HUES6 (cell line): ENCODE data around the gene CAP1.
"Not testable (repeated sequence)": the region's sequence is repeated elsewhere in the genome, so short reads cannot be mapped to it uniquely, and the experiment has no call there.

Experiments
- H3K27ac ChIP-seq: 2 replicates; pipeline ENCODE4 v1.7.0; 2013; ENCODE audit warnings: low read depth, mild to moderate bottlenecking, low read length, inconsistent platforms
- H3K27me3 ChIP-seq: 2 replicates; pipeline ENCODE4 v1.6.1; 2013; ENCODE audit warnings: low read length; ENCODE audit not compliant: control insufficient read depth, insufficient read depth
- H3K36me3 ChIP-seq: 2 replicates; pipeline ENCODE4 v1.6.1; 2013; ENCODE audit warnings: low read length; ENCODE audit not compliant: control insufficient read depth, insufficient read depth
- H3K4me1 ChIP-seq: 2 replicates; pipeline ENCODE4 v1.6.1; 2013; ENCODE audit warnings: low read length; ENCODE audit not compliant: control insufficient read depth, insufficient read depth
- H3K4me3 ChIP-seq: 2 replicates; pipeline ENCODE4 v1.5.1; 2013; ENCODE audit warnings: low read depth, low read length
- H3K9ac ChIP-seq: one replicate; pipeline ENCODE4 v1.6.1; 2013; ENCODE audit warnings: mild to moderate bottlenecking, low read length
- H3K9me3 ChIP-seq: 2 replicates; pipeline ENCODE4 v1.6.1; 2013; ENCODE audit warnings: low read depth, low read length; ENCODE audit not compliant: control insufficient read depth, insufficient read depth

The CAP1 gene

GRCh38 chr1:40081871-40082270 lies 41.3 kb downstream of the CAP1 start:
- Histone ChIP-seq H3K4me3 (no peak overlapping the region), H3K4me1 (no peaks in the 10 kb centered on the region), H3K27ac (no peak overlapping the region), H3K36me3 (peaks cover 72% of the 10 kb centered on the region), H3K9me3 (no peaks in the 10 kb centered on the region), H3K27me3 (no peaks in the 10 kb centered on the region), H3K9ac (no peak overlapping the region)

DNA sequence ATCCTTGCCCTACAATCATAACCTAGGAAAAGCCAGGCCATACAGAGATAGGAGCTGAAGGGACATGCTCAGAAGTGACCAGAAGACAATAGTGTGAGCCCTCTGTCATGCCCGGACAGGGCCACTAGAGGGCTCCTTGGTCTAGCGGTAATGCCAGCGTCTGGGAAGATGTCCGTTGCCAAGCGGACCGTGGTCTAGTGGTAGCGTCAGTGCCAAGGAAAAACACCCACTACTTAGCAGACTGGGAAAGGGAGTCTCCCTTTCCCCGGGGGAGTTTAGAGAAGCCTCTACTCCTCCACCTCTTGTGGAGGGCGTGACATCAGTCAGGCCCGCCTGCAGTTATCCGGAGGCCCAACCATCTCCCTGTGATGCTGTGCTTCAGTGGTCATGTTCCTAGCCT lies 44.2 kb downstream of the CAP1 start:
- H3K27me3 ChIP-seq, H3K9ac ChIP-seq, H3K4me3 ChIP-seq, H3K27ac ChIP-seq, H3K4me1 ChIP-seq, H3K9me3 ChIP-seq: not testable (repeated sequence)
- H3K36me3 ChIP-seq = peaks cover 74% of the 10 kb centered on the region

GRCh38 chr1:40090652-40091355 lies 50.3 kb downstream of the CAP1 start:
- Histone ChIP-seq H3K27ac (no peak overlapping the region), H3K4me3 (no peak overlapping the region), H3K9me3 (no peaks in the 10 kb centered on the region), H3K9ac (no peak overlapping the region), H3K4me1 (no peaks in the 10 kb centered on the region), H3K36me3 (peaks cover 62% of the 10 kb centered on the region), H3K27me3 (no peaks in the 10 kb centered on the region)

GRCh38 chr1:40092241-40092640 lies 51.7 kb downstream of the CAP1 start:
- peaks cover 48% of the 10 kb centered on the region for H3K36me3 ChIP-seq
- no peaks in the 10 kb centered on the region for H3K9me3 ChIP-seq
- H3K4me3 ChIP-seq = no peak overlapping the region
- no peaks in the 10 kb centered on the region for H3K27me3 ChIP-seq
- H3K9ac ChIP-seq = no peak overlapping the region
- peaks cover 4% of the 10 kb centered on the region; the same call in 1 of the 2 replicates for H3K4me1 ChIP-seq
- no peak overlapping the region for H3K27ac ChIP-seq

GRCh38 chr1:40092706-40093639 lies 52.4 kb downstream of the CAP1 start:
- Histone ChIP-seq H3K4me1 (peaks cover 9% of the 10 kb centered on the region; the same call in 1 of the 2 replicates), H3K9me3 (no peaks in the 10 kb centered on the region), H3K4me3 (no peak overlapping the region), H3K9ac (no peak overlapping the region), H3K27ac (no peak overlapping the region), H3K27me3 (no peaks in the 10 kb centered on the region), H3K36me3 (peaks cover 41% of the 10 kb centered on the region)

GRCh38 chr1:40094466-40095110 lies 54.1 kb downstream of the CAP1 start:
- Histone ChIP-seq H3K4me3 (no peak overlapping the region), H3K4me1 (peaks cover 9% of the 10 kb centered on the region; the same call in 1 of the 2 replicates), H3K27me3 (no peaks in the 10 kb centered on the region; the same call in 1 of the 2 replicates), H3K36me3 (peaks cover 26% of the 10 kb centered on the region), H3K9me3 (no peaks in the 10 kb centered on the region), H3K9ac (no peak overlapping the region), H3K27ac (no peak overlapping the region)

GRCh38 chr1:40095806-40096205 lies 55.3 kb downstream of the CAP1 start:
- H3K9ac ChIP-seq = no peak overlapping the region
- H3K9me3 ChIP-seq = no peaks in the 10 kb centered on the region
- H3K27ac ChIP-seq = no peak overlapping the region
- H3K4me1 ChIP-seq = peaks cover 9% of the 10 kb centered on the region; the same call in 1 of the 2 replicates
- H3K36me3 ChIP-seq = peaks cover 14% of the 10 kb centered on the region
- H3K4me3 ChIP-seq = peak overlapping the region; percentile 84; the same call in 1 of the 2 replicates
- no peaks in the 10 kb centered on the region; the same call in 1 of the 2 replicates for H3K27me3 ChIP-seq

DNA sequence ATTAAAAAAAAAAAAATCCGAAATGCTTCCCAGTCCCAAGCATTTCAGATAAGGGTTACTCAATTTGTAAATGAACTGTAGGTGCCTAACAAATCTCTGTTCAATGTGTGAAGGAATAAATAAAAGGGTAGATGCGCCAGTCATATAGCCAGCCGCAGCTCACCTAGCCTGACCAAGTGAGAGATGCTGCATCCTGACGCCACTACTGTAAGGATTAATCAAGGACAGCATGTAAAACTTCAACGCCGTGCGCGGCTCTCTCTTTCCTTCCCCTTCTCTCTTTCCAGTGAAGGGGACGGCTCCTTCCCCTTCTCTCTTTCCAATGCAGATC lies 56.1 kb downstream of the CAP1 start:
- H3K36me3 ChIP-seq = peaks cover 7% of the 10 kb centered on the region
- no peaks in the 10 kb centered on the region for H3K9me3 ChIP-seq
- H3K9ac ChIP-seq = peak overlapping the region; percentile 88
- H3K27ac ChIP-seq = no peak overlapping the region
- H3K4me1 ChIP-seq = peaks cover 9% of the 10 kb centered on the region; the same call in 1 of the 2 replicates
- no peaks in the 10 kb centered on the region; the same call in none of the 2 replicates for H3K27me3 ChIP-seq
- peak overlapping the region; percentile 84 for H3K4me3 ChIP-seq

GRCh38 chr1:40096977-40097782 lies 56.7 kb downstream of the CAP1 start, which contains the start of gene PPT1:
PPT1 (minus strand) TSS chr1:40097252; CDS start chr1:40097238, 14 bp downstream.
- H3K9me3 ChIP-seq = no peaks in the 10 kb centered on the region; the same call in 1 of the 2 replicates
- peaks cover 2% of the 10 kb centered on the region for H3K36me3 ChIP-seq
- H3K27ac ChIP-seq = no peak within 1 kb of the TSS
- no peaks in the 10 kb centered on the region; the same call in none of the 2 replicates for H3K27me3 ChIP-seq
- H3K4me1 ChIP-seq = peaks cover 9% of the 10 kb centered on the region; the same call in 1 of the 2 replicates
- H3K9ac ChIP-seq = peak within 1 kb of the TSS; percentile 88
- peak within 1 kb of the TSS; percentile 84 for H3K4me3 ChIP-seq

GRCh38 chr1:40102038-40102437 lies 61.5 kb downstream of the CAP1 start:
- 0 out of 2 replicates have a peak, but pooled peaks cover 6% of the 10 kb centered on the region for H3K4me1 ChIP-seq
- no peak overlapping the region for H3K4me3 ChIP-seq
- no peaks in the 10 kb centered on the region; the same call in 1 of the 2 replicates for H3K9me3 ChIP-seq
- H3K36me3 ChIP-seq = no peaks in the 10 kb centered on the region
- no peaks in the 10 kb centered on the region; the same call in none of the 2 replicates for H3K27me3 ChIP-seq
- no peak overlapping the region for H3K9ac ChIP-seq
- no peak overlapping the region for H3K27ac ChIP-seq
